GM18505 (cell line): ENCODE measurements around the gene CDC25B.

ENCODE experiments used
- ATAC-seq: cut with Tn5 transposase; IDR thresholded peaks from one replicate; pipeline ENCODE4 v1.9.1; 2021; ENCODE audit not compliant: unreplicated experiment
- POLR2A ChIP-seq: IDR thresholded peaks from 4 replicates; pipeline ENCODE4 v1.6.1; 2011; ENCODE audit warnings: borderline replicate concordance; ENCODE audit not compliant: insufficient read depth, insufficient read length; ENCODE audit errors: extremely low read depth

The CDC25B gene

GRCh38 chr20:3847429-3847940 lies 51.4 kb downstream of the CDC25B start:
- ATAC-seq, result no peak
- TF ChIP-seq POLR2A, result no peak

- no peak for ATAC-seq
- TF ChIP-seq POLR2A, result no peak
These were observed 52.5 kb downstream of the CDC25B start for GRCh38 chr20:3848565-3848964.

GRCh38 chr20:3854462-3854871 lies 58.4 kb downstream of the CDC25B start:
- no peak for TF ChIP-seq POLR2A
- ATAC-seq, result no peak
